Activated CD4-positive, alpha-beta T cell treated with anti-CD3 and anti-CD28 coated beads, Interleukin-2, Interleukin-6, amounts not matched to agents 100 ng/mL and 50 ng/mL, durations not matched to agents 16 hours and 8 hours (primary cell): ENCODE measurements around the gene LRP2.
A peak's percentile ranks its signal among the peaks of the same experiment; 100 is the strongest.
"Not testable (repeated sequence)": the region's sequence is repeated elsewhere in the genome, so short reads cannot be mapped to it uniquely, and the experiment has no call there.

Experiments
- DNase-seq: peaks from one replicate; pipeline ENCODE4 v3.0.0-alpha.2; 2020

Gene LRP2

DNA sequence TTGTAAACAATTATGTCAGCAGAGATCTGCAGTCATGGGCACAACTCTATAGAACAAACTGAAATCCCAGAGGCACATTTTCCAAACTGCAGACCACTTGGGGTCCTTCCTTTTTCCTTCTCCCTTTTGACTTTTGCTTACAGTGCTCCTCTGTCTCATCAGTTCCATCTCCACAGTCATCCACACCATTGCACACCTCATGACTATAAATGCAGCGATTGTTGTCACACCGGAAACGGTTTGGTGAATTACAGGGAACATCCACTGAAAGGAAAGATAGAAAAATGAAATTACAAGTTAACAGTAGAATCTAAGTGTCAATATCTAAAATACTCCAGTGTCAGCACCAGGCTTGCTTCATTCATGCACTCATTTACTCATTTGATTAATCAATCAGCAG, 196.5 kb downstream of the LRP2 start:
- DNase-seq: no peak

- no peak for DNase-seq
Observed at GRCh38 chr2:169164311-169164710, 198.0 kb downstream of the LRP2 start.

- DNase-seq: no peak
Observed at GRCh38 chr2:169162613-169163012, 199.7 kb downstream of the LRP2 start.

DNA sequence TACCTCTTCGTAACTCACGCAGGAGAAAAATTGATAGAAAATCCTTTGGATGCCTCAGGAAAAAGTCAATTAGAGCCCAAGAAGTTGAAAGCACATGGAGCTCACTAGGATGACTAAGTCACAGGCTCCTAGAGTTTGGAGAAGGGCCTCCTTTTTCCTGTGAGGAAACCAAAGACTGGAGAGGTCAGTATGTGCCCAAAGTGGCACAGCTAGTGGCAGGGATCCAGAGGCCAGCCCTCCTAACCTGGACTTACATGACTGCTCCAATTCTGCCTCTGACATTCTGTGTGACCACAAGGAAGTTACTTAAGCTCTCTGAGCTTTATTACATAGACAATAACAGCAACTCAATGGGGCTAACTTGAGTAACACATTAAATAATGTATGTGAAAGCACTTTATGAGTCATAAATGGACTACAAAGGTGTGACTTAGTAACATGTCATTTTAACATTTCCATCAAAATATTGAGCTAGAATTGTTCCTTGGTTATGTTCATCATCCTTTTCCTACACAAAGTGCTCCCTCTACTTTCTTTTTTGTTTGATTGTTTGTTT, 201.3 kb downstream of the LRP2 start:
- no peak for DNase-seq

DNA sequence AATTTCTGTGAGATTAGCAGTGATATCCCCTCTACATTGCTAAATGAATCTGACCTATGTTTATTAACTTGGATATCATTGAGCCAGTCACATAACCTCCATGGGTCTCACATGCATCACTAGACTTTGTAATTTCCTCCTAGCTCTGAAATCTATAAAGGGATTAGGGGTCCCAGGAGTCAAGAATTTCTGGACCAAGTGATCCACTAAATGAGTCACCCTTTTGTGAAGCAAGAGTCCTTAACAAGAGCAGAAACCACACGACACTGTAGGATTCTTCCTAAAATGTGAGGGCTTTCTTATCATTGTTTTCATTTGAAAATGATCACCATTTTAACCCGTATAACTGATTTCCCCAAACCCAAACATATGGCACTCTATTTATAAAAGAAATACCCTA, 202.6 kb downstream of the LRP2 start:
- no peak for DNase-seq

DNA sequence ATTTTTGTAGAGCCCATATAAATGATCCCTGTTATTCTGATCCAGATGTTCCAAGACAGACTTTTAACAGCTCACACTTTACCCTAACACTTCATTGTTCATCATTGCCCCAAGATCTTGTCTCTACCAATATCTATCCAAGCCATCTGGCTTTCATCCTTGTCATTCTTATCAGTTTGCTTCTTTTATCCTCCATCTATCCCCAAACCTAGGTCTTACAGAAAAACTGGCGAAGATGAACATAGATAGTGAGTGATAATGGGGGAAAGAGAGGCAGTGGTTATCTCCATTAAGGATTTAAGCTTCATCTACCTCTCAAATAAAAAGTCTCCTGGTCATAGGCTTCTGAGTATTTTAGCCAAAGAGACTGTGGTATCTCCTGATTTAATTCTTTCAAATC, 203.5 kb downstream of the LRP2 start:
- no peak for DNase-seq

DNA sequence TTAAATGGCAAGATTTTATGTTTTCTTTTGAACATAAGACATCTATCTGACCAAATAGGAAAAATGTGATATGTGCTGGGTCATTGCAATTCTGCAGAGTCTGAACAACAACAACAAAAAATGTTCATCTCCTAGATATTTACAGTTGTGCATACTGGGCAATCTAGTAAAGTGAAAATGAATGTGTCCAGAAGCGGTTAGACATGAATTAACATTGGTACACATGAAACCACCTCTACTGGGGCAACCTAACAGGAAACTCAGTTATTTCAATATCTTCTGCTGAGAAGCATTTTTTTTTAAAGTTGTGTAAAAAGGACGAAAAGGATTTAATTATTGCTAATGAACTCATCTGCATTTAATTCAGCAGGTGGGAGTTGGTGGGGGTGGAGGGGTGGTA, 216.1 kb downstream of the LRP2 start:
- no peak for DNase-seq

- no peak for DNase-seq
Observed at GRCh38 chr2:169143998-169144397, 218.3 kb downstream of the LRP2 start.

DNA sequence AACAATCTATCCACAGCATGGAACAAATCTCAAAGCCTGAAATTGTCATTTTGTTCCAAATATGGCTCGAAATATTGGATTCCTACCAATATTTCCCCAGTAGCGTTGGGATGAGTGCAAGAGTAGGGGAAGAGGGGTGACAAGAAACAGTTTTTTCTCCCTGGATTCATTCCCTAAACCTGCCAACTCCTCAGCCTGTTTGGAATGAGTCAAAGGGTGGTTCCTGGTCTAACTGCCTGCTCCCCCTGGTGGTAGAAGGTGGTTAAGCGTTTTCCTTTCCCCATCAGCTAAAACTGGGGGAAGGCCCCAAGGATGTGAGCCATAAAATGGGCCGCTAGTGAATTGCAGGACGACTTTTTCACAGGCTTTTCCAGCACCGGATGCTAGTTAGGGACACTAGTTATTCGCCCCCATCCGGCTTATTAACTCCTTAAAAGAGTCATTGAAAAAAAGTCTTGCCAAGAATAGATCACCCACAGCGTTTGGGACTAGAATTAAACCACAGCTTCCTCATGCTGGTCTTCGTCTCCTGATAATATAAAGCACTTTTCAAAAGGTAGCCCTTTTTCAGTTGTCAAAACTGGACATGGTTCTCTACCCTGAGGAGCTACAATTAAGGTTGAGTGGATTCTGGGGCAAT, 220.5 kb downstream of the LRP2 start:
- peak; percentile 73 for DNase-seq

- no peak for DNase-seq
Observed at GRCh38 chr2:169139993-169140767, 222.2 kb downstream of the LRP2 start.

GRCh38 chr2:169139145-169139544, 223.2 kb downstream of the LRP2 start:
- DNase-seq: no peak

DNA sequence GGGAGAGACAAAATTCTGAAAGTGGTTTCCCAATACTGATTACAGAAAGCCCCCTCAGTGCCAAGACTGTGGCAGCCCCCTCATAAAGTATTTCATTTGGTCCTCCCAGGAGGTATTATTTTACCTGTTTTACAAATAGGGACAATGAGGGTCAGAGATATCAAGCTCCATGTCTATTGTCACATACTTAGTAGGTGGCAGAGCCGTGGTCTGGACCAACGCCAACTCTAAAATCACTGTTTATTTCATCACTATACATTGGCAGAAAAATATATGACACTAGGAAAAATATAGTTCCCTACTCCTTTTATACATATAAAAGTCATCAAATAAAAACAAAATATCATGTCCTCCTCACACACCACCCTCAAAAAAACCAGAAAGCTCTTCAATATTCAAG, 224.4 kb downstream of the LRP2 start:
- no peak for DNase-seq

- no peak for DNase-seq
Observed at GRCh38 chr2:169136885-169137534, 225.3 kb downstream of the LRP2 start.

DNA sequence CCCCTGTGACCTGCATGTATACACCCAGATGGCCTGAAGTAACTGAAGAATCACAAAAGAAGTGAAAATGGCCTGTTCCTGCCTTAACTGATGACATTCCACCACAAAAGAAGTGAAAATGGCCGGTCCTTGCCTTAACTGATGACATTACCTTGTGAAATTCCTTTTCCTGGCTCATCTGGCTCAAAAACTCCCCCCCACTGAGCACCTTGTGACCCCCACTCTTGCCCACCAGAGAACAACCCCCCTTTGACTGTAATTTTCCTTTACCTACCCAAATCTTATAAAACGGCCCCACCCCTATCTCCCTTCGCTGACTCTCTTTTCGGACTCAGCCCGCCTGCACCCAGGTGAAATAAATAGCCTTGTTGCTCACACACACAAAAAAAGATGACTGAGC, 225.9 kb downstream of the LRP2 start:
- DNase-seq: not testable (repeated sequence)

- DNase-seq: not testable (repeated sequence)
Observed at GRCh38 chr2:169134272-169134671, 228.1 kb downstream of the LRP2 start.

- peak; percentile 63 for DNase-seq
Observed at GRCh38 chr2:169131587-169132512, 230.5 kb downstream of the LRP2 start.

DNA sequence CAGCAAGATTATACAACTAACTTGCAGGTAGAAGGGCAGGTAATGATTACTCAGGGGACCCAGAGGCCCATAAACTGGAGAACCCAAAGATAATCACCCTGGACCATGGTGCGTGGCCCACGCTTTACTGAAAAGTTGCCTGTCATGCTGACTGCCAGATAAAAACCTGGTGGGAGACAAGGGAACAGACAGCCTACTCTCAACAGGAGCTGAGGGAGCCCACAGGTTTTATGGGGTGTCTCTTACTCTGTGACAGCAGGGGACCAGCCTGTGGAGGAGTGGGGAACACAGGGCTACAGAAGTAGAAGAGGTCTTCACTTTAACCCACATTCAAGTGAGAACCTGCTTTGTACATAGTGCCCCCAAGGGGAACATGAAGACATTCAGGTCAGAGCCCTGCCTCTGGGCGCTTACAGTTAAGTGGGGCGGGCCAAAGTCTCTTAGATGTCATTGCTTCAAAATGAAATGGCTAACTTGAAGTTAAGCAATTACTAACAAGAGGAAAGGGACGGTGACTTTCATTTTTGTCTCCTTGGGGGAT, 232.6 kb downstream of the LRP2 start:
- DNase-seq: no peak

DNA sequence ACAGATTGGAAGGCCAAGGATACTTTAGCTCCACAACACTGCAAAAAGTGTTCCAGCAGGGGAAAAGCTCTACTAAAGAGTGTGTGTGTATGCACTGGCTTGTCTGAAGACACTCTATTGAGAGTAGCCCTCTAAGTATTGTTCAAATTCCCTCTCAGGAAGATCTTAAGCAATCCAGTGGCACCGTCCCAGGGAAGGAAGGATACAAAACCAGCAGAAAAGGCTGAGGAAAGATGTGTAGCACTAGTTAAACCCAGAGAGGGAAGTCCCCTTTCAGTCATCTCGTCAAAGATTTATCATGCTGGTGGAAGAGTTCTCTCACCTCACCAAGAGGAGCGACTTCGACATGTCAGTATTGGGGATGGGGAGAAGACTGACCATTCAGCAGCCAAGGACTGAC, 242.5 kb downstream of the LRP2 start:
- no peak for DNase-seq

GRCh38 chr2:169119123-169119760, 243.1 kb downstream of the LRP2 start:
- no peak for DNase-seq

DNA sequence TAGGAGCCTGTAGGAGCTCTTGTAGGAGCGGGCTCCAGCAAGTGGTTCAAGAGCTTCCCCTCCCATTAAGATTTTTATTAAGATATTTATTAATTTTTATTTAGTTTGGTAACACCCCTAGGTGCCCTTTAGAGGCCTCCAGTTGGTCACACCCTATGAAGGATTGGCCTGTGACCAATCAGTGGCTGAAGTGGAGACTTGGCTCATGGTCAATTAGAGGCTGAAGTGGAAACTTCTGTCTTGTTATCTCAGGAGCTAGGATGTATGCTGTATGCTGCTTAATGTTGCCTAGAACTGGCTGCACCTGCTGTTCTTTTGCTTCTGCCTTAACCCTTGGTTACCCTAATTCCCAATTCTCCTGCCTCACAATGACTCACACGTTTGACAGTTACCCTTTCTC, 244.3 kb downstream of the LRP2 start:
- DNase-seq: no peak

GRCh38 chr2:169116993-169117392, 245.3 kb downstream of the LRP2 start:
- DNase-seq: no peak

GRCh38 chr2:169116327-169116726, 246.0 kb downstream of the LRP2 start:
- no peak for DNase-seq
